Skeletal muscle satellite cell (primary cell): ENCODE results near the gene SLC8B1.

Experiments
- H3K27me3 ChIP-seq: 2 replicates; pipeline ENCODE4 v1.7.0; 2013; ENCODE audit warnings: low read length; ENCODE audit not compliant: control insufficient read depth, insufficient read depth
- H3K36me3 ChIP-seq: 2 replicates; pipeline ENCODE4 v1.7.0; 2013; ENCODE audit warnings: mild to moderate bottlenecking, control low read depth, low read length; ENCODE audit not compliant: insufficient read depth
- H3K4me1 ChIP-seq: 2 replicates; pipeline ENCODE4 v1.7.0; 2013; ENCODE audit warnings: low read length; ENCODE audit not compliant: control insufficient read depth, insufficient read depth
- H3K4me2 ChIP-seq: 2 replicates; pipeline ENCODE4 v1.7.0; 2013; ENCODE audit warnings: mild to moderate bottlenecking, low read length
- H3K4me3 ChIP-seq: 2 replicates; pipeline ENCODE4 v1.7.0; 2013; ENCODE audit warnings: low read length
- H3K9ac ChIP-seq: 2 replicates; pipeline ENCODE4 v1.7.0; 2013; ENCODE audit warnings: mild to moderate bottlenecking, low read depth, low read length, moderate library complexity
- H3K9me3 ChIP-seq: replicated peaks from 2 replicates; pipeline ENCODE4 v1.7.0; 2013; ENCODE audit warnings: mild to moderate bottlenecking, control low read depth, low read length

The SLC8B1 gene

DNA sequence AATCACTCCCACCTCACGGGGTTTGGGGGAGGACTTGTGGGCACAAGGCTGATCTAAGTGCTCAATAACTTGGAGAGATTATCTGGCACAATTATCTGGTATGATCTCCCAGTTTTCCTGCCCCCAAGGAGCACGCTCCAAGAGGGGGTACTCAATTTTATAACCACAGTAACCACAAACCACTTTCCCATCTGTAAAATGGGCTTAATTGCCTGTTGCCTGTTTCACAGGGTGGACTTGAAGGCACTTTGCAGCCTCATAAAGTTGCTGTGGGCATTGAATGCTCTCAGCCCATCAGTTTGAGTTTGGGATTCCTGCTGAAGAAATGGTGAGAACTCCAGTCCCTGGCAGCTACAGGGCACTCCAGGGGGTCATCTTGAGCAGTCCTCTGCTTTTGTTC, 4.4 kb downstream of the SLC8B1 start:
- H3K4me2 ChIP-seq, result no peak overlapping the region
- H3K27me3 ChIP-seq, result no peaks in the 10 kb centered on the region
- peaks cover 20% of the 10 kb centered on the region for H3K4me1 ChIP-seq
- no peak overlapping the region for H3K4me3 ChIP-seq
- H3K36me3 ChIP-seq, result peaks cover 6% of the 10 kb centered on the region
- no peak overlapping the region for H3K9ac ChIP-seq
- no peaks in the 10 kb centered on the region for H3K9me3 ChIP-seq

- H3K9ac ChIP-seq, result no peak overlapping the region
- H3K4me2 ChIP-seq, result no peak overlapping the region
- H3K36me3 ChIP-seq, result peaks cover 6% of the 10 kb centered on the region
- H3K9me3 ChIP-seq, result no peaks in the 10 kb centered on the region
- peaks cover 17% of the 10 kb centered on the region for H3K4me1 ChIP-seq
- H3K4me3 ChIP-seq, result no peak overlapping the region
- no peaks in the 10 kb centered on the region for H3K27me3 ChIP-seq
Observed at GRCh38 chr12:113329791-113330417, 5.0 kb downstream of the SLC8B1 start.

DNA sequence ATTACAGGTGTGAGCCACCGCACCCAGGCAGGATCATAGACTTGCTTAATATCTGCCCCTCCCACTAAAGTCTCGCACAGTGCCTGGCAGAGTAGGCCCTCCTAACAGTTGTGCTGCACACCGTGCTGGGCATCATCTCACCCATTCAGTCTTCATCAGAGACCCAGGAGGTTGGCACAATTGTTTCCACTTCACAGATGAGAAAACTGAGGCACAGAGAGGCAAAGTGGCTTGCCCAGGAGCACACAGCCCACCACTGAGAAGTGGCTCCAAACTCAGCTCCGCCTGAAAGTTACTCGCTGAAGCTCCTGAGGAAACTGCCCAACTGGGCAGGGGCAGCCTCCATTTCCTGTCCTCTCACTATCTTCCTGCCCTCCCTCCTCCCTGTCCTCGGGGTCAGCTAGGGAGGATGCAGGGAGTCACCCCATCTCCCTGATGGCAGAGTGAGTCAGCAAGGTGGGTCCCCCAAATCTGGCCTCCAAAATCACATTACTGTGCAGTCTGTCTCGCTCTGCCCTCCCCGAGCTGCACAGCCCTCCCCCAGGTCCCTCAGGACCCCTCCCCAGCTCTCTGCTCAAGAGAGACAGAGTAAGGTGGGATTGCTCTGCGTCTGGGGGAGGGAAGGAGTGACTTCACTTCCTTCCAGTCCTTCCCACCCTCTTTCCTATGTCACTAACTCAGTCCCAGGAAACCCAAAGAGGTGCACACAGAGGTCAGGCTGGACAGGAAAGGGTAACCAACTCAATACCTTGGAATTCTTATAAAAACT, 5.7 kb downstream of the SLC8B1 start:
- H3K27me3 ChIP-seq, result no peaks in the 10 kb centered on the region
- H3K36me3 ChIP-seq, result peaks cover 6% of the 10 kb centered on the region
- H3K4me2 ChIP-seq, result no peak overlapping the region
- H3K9me3 ChIP-seq, result no peaks in the 10 kb centered on the region
- H3K9ac ChIP-seq, result no peak overlapping the region
- H3K4me3 ChIP-seq, result no peak overlapping the region
- H3K4me1 ChIP-seq, result peaks cover 13% of the 10 kb centered on the region

DNA sequence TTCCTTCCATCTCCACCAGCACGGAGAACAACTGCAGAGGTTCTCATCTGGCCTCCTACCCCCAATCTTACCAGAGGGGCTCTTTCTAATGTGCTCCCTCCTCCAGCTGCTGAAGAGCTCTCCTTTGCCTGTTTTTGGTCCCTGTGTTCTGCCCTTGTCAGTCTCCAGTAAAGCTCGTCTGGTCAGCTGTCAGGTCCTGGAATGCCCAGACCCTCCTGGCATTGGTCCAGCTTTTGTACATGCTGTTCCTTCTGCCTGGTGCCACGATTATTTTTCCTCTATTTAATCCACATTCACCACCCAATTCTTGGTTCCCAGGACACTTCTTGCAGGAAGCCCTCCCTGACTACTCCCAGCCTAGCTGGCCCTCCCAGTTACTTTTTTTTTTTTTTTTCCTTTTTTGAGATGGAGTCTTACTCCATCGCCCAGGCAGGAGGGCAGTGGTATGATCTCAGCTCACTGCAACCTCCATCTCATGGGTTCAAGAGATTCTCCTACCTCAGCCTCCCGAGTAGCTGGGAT, 6.5 kb downstream of the SLC8B1 start:
- Histone ChIP-seq H3K4me2 (no peak overlapping the region), H3K4me3 (no peak overlapping the region), H3K9me3 (no peaks in the 10 kb centered on the region), H3K27me3 (no peaks in the 10 kb centered on the region), H3K36me3 (peaks cover 6% of the 10 kb centered on the region), H3K4me1 (peaks cover 6% of the 10 kb centered on the region), H3K9ac (no peak overlapping the region)

DNA sequence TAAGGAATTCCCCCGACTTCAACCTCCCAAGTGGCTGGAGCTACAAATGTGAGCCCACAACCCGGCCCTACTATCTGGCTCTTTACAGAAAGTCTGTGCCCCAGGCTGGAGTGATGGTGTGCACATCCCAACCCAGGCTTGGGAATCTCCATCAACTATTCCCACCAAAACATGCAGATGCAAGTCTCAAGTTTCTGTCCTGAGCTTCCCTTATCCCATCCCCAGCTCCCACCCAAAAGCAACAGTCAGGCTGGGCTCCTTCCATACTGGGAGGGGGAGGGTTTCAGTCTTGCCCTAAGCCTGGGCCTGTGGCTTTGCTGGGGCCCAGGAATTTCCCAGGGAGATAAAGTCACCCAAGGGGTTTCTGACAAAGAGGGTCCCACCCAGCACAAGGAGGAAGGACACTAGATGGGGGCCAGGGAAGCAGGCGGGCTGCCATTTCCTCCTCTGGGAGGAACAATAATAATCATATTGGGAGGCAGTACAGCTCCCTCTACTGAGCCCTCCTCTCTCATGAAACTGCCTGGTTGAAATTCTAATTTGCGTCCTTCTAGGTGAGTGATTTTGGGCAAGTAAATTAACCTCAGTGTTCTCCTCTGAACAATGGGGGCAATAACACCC, 8.0 kb downstream of the SLC8B1 start:
- H3K9me3 ChIP-seq, result no peaks in the 10 kb centered on the region
- H3K4me3 ChIP-seq, result no peak overlapping the region
- peaks cover 6% of the 10 kb centered on the region for H3K4me1 ChIP-seq
- no peaks in the 10 kb centered on the region for H3K36me3 ChIP-seq
- no peak overlapping the region for H3K9ac ChIP-seq
- no peak overlapping the region for H3K4me2 ChIP-seq
- H3K27me3 ChIP-seq, result no peaks in the 10 kb centered on the region

GRCh38 chr12:113325916-113326315, 9.0 kb downstream of the SLC8B1 start:
- Histone ChIP-seq H3K9me3 (no peaks in the 10 kb centered on the region), H3K4me2 (no peak overlapping the region), H3K9ac (no peak overlapping the region), H3K27me3 (no peaks in the 10 kb centered on the region), H3K4me3 (no peak overlapping the region), H3K36me3 (no peaks in the 10 kb centered on the region), H3K4me1 (peaks cover 6% of the 10 kb centered on the region)

- Histone ChIP-seq H3K9me3 (no peaks in the 10 kb centered on the region), H3K4me2 (no peak overlapping the region), H3K4me3 (no peak overlapping the region), H3K36me3 (peaks cover 11% of the 10 kb centered on the region), H3K9ac (no peak overlapping the region), H3K4me1 (peaks cover 6% of the 10 kb centered on the region), H3K27me3 (no peaks in the 10 kb centered on the region)
Observed at GRCh38 chr12:113322343-113322742, 12.6 kb downstream of the SLC8B1 start.

- Histone ChIP-seq H3K9me3 (no peaks in the 10 kb centered on the region), H3K4me3 (no peak overlapping the region), H3K9ac (no peak overlapping the region), H3K4me1 (no peaks in the 10 kb centered on the region), H3K4me2 (no peak overlapping the region), H3K36me3 (peaks cover 11% of the 10 kb centered on the region), H3K27me3 (no peaks in the 10 kb centered on the region)
Observed at GRCh38 chr12:113320401-113320800, 14.5 kb downstream of the SLC8B1 start.

- no peaks in the 10 kb centered on the region for H3K27me3 ChIP-seq
- no peak overlapping the region for H3K4me2 ChIP-seq
- no peak overlapping the region for H3K4me3 ChIP-seq
- H3K9ac ChIP-seq, result no peak overlapping the region
- peaks cover 11% of the 10 kb centered on the region for H3K36me3 ChIP-seq
- H3K4me1 ChIP-seq, result no peaks in the 10 kb centered on the region
- no peaks in the 10 kb centered on the region for H3K9me3 ChIP-seq
Observed at GRCh38 chr12:113318900-113319628, 15.8 kb downstream of the SLC8B1 start.

DNA sequence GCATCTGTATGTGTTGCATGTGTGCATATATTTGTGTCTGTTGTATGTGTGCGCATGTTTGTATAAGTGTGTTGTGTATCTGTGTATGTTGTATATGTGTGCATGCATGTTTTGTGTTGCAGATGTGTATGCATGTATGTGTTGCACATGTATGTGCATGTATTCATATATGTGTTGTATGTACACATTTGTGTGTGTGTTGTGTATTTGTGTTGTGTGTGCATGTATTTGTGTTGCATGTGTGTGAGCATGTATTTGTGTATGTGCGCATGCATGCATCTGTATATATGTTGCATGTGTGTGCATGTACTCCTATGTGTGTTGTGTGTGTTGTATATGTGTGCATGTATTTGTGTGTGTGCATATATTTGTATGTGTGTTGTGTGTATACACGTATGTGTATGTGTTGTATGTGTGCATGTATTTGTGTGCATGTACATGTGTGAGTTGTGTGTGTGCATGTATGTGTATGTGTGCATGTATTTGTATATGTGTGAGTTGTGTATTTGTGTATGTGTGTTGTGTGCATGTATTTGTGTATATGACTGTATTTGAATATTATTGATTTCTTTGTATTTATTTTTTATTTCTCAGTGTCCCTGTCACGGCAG, 16.8 kb downstream of the SLC8B1 start:
- no peak overlapping the region for H3K4me2 ChIP-seq
- H3K9me3 ChIP-seq, result no peaks in the 10 kb centered on the region
- no peaks in the 10 kb centered on the region for H3K4me1 ChIP-seq
- peaks cover 11% of the 10 kb centered on the region for H3K36me3 ChIP-seq
- H3K9ac ChIP-seq, result no peak overlapping the region
- no peak overlapping the region for H3K4me3 ChIP-seq
- no peaks in the 10 kb centered on the region for H3K27me3 ChIP-seq

GRCh38 chr12:113317122-113317521, 17.8 kb downstream of the SLC8B1 start:
- Histone ChIP-seq H3K4me2 (no peak overlapping the region), H3K9ac (no peak overlapping the region), H3K9me3 (no peaks in the 10 kb centered on the region), H3K36me3 (peaks cover 11% of the 10 kb centered on the region), H3K27me3 (no peaks in the 10 kb centered on the region), H3K4me3 (no peak overlapping the region), H3K4me1 (no peaks in the 10 kb centered on the region)
